Measurements from ENCODE around the gene NCAPD3.
"Not testable (repeated sequence)": the region's sequence is repeated elsewhere in the genome, so short reads cannot be mapped to it uniquely, and the experiment has no call there.

The NCAPD3 gene

GRCh38 chr11:134131628-134132244 lies 92.0 kb downstream of the NCAPD3 start:
- Mint-ChIP-seq H3K27ac (no peak overlapping the region), H3K36me3 (ENCODE audit: low read depth) (peaks cover 16% of the 10 kb centered on the region), H3K4me3 (no peak overlapping the region), H3K27me3 (no peaks in the 10 kb centered on the region), H3K9me3 (peaks cover 16% of the 10 kb centered on the region), H3K4me1 (ENCODE audit: low read depth) (no peaks in the 10 kb centered on the region)
- no peak for DNase-seq

- Mint-ChIP-seq H3K36me3 (ENCODE audit: low read depth) (peaks cover 7% of the 10 kb centered on the region), H3K4me3 (no peak overlapping the region), H3K27ac (no peak overlapping the region), H3K9me3 (peaks cover 2% of the 10 kb centered on the region), H3K27me3 (peaks cover 42% of the 10 kb centered on the region), H3K4me1 (ENCODE audit: low read depth) (peaks cover 25% of the 10 kb centered on the region)
- DNase-seq: no peak
These were observed 97.4 kb downstream of the NCAPD3 start for GRCh38 chr11:134126217-134126822.

GRCh38 chr11:134125507-134125906 lies 98.3 kb downstream of the NCAPD3 start:
- Mint-ChIP-seq H3K4me1 (ENCODE audit: low read depth) (peaks cover 25% of the 10 kb centered on the region), H3K4me3 (no peak overlapping the region), H3K9me3 (no peaks in the 10 kb centered on the region), H3K27ac (no peak overlapping the region), H3K36me3 (ENCODE audit: low read depth) (peaks cover 4% of the 10 kb centered on the region), H3K27me3 (peaks cover 47% of the 10 kb centered on the region)
- DNase-seq: no peak

- peak overlapping the region; percentile 49 for H3K4me3 Mint-ChIP-seq
- peaks cover 47% of the 10 kb centered on the region for H3K27me3 Mint-ChIP-seq
- no peak overlapping the region for H3K27ac Mint-ChIP-seq
- DNase-seq: peak; percentile 41
- no peaks in the 10 kb centered on the region for H3K9me3 Mint-ChIP-seq
- peaks cover 4% of the 10 kb centered on the region for H3K36me3 Mint-ChIP-seq (ENCODE audit: low read depth)
- peaks cover 25% of the 10 kb centered on the region for H3K4me1 Mint-ChIP-seq (ENCODE audit: low read depth)
These were observed 98.9 kb downstream of the NCAPD3 start for GRCh38 chr11:134124660-134125451.

GRCh38 chr11:134120921-134121526 lies 102.7 kb downstream of the NCAPD3 start:
- Mint-ChIP-seq H3K36me3 (ENCODE audit: low read depth) (no peaks in the 10 kb centered on the region), H3K4me1 (ENCODE audit: low read depth) (peaks cover 24% of the 10 kb centered on the region), H3K9me3 (no peaks in the 10 kb centered on the region), H3K27me3 (peaks cover 42% of the 10 kb centered on the region), H3K4me3 (no peak overlapping the region), H3K27ac (no peak overlapping the region)
- no peak for DNase-seq

- no peak overlapping the region for H3K4me3 Mint-ChIP-seq
- DNase-seq: no peak
- H3K9me3 Mint-ChIP-seq: no peaks in the 10 kb centered on the region
- no peaks in the 10 kb centered on the region for H3K36me3 Mint-ChIP-seq (ENCODE audit: low read depth)
- H3K27ac Mint-ChIP-seq: no peak overlapping the region
- H3K27me3 Mint-ChIP-seq: peaks cover 37% of the 10 kb centered on the region
- H3K4me1 Mint-ChIP-seq (ENCODE audit: low read depth): peaks cover 18% of the 10 kb centered on the region
These were observed 103.5 kb downstream of the NCAPD3 start for GRCh38 chr11:134120143-134120850.

- Mint-ChIP-seq H3K27me3 (peaks cover 26% of the 10 kb centered on the region), H3K4me1 (ENCODE audit: low read depth) (peaks cover 8% of the 10 kb centered on the region), H3K4me3 (no peak overlapping the region), H3K27ac (no peak overlapping the region), H3K9me3 (no peaks in the 10 kb centered on the region), H3K36me3 (ENCODE audit: low read depth) (no peaks in the 10 kb centered on the region)
- no peak for DNase-seq
These were observed 104.7 kb downstream of the NCAPD3 start for GRCh38 chr11:134119094-134119493.

GRCh38 chr11:134118006-134118405 lies 105.8 kb downstream of the NCAPD3 start:
- no peak overlapping the region for H3K27ac Mint-ChIP-seq
- H3K4me1 Mint-ChIP-seq (ENCODE audit: low read depth): peaks cover 5% of the 10 kb centered on the region
- H3K36me3 Mint-ChIP-seq (ENCODE audit: low read depth): no peaks in the 10 kb centered on the region
- H3K4me3 Mint-ChIP-seq: no peak overlapping the region
- peaks cover 16% of the 10 kb centered on the region for H3K27me3 Mint-ChIP-seq
- no peaks in the 10 kb centered on the region for H3K9me3 Mint-ChIP-seq
- DNase-seq: no peak

GRCh38 chr11:134116210-134116609 lies 107.6 kb downstream of the NCAPD3 start:
- no peak overlapping the region for H3K27ac Mint-ChIP-seq
- H3K27me3 Mint-ChIP-seq: peaks cover 4% of the 10 kb centered on the region
- H3K36me3 Mint-ChIP-seq (ENCODE audit: low read depth): peaks cover 14% of the 10 kb centered on the region
- no peaks in the 10 kb centered on the region for H3K9me3 Mint-ChIP-seq
- H3K4me1 Mint-ChIP-seq (ENCODE audit: low read depth): peaks cover 5% of the 10 kb centered on the region
- H3K4me3 Mint-ChIP-seq: no peak overlapping the region
- no peak for DNase-seq

- peaks cover 16% of the 10 kb centered on the region for H3K36me3 Mint-ChIP-seq (ENCODE audit: low read depth)
These were observed 110.0 kb downstream of the NCAPD3 start for GRCh38 chr11:134113787-134114186.

GRCh38 chr11:134110252-134110815 lies 113.4 kb downstream of the NCAPD3 start:
- DNase-seq: no peak
- Mint-ChIP-seq H3K36me3 (ENCODE audit: low read depth) (peaks cover 24% of the 10 kb centered on the region), H3K9me3 (peaks cover 6% of the 10 kb centered on the region)

More at GRCh38 chr11:134113787-134114186, 110.0 kb downstream of the NCAPD3 start:
- not testable (repeated sequence) for H3K4me3 Mint-ChIP-seq; H3K27me3 Mint-ChIP-seq; H3K4me1 Mint-ChIP-seq (ENCODE audit: low read depth); H3K27ac Mint-ChIP-seq; H3K9me3 Mint-ChIP-seq; DNase-seq

More at GRCh38 chr11:134110252-134110815, 113.4 kb downstream of the NCAPD3 start:
- Mint-ChIP-seq H3K4me1 (ENCODE audit: low read depth) (no peaks in the 10 kb centered on the region), H3K4me3 (no peak overlapping the region), H3K27ac (no peak overlapping the region), H3K27me3 (no peaks in the 10 kb centered on the region)
